CD4-positive, alpha-beta T cell treated with Interleukin-17A for 1 hour (primary cell): ENCODE data around the gene PPP1R1C.
A peak's percentile ranks its signal among the peaks of the same experiment; 100 is the strongest.

Experiments
- DNase-seq: peaks from one replicate; pipeline ENCODE4 v3.0.0-alpha.2; 2020

Gene PPP1R1C

DNA sequence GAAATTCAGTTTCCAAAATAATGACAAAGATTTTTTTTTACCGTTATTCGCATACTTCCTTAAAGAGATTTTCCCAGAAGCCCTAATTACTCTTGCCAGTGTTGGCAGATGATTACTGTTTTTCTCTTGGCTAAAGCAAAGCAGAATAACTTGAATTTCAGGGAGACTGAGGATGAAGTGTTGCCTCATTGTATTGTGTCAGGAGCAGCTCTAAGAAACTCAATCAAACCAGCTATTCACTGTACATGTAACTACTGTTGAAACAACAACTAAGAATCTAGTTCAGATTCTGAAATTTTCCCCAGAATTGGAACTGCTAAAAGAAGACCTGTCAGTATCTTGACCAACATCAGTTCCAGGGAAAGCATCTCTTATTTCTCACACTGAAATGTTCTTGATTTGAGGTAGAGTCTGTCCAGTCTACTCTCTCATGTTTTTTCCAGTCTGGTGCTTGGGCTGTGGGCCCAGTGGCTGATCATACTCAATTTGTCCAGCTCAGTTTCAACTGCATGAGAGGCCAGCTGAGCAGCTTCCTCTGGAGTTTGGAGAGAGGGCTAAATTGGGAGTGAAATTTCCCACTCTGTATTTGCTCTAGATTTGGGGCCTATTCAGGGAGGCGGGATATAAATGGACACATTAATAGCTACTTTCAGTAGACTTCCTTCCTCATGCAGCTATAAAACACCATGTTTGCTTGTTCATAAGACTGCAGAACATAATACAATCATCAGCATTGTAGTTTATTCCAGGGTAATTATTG, 78.5 kb downstream of the PPP1R1C start:
- no peak for DNase-seq

GRCh38 chr2:182066400-182067087, 80.9 kb downstream of the PPP1R1C start:
- no peak for DNase-seq

DNA sequence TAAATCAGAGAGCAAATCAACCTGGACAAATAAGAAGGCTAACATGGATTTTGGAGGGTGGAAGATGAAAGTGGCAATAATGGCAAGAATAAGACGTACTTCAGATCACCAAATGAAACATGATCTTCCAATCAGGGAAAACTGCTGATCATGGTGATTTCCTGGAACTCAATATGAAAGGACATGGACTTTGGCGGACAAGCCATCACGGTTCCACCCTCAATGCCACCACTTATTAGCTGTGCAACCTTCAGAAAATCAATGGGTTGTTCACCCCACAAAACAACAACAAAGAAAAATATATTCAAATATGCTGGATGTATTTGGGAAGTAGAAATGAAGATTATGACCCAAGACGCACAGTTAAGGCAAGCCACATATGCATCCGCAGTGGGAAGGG, 81.7 kb downstream of the PPP1R1C start:
- DNase-seq, result no peak

DNA sequence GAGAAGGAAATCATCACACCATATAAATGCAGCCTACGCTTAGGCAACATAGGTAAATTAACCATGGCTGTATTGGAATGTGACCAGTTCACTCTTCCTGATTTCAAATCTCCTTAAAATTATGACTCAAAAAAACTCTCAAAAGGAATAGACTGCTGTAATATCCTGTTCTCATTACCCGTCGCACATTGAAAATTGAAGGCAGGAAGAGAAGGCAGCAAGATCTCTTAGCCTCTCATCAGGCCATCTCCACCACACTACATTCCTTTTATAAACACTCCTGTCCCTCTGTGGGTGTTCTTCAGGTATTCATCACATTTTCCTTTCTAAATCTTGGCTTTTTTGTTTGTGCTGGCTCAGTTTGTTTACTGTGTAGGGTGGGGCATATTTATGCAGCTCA, 83.2 kb downstream of the PPP1R1C start:
- DNase-seq, result no peak

GRCh38 chr2:182069416-182069815, 83.8 kb downstream of the PPP1R1C start:
- no peak for DNase-seq

GRCh38 chr2:182069908-182070307, 84.3 kb downstream of the PPP1R1C start:
- no peak for DNase-seq

GRCh38 chr2:182070736-182071135, 85.1 kb downstream of the PPP1R1C start:
- no peak for DNase-seq

DNA sequence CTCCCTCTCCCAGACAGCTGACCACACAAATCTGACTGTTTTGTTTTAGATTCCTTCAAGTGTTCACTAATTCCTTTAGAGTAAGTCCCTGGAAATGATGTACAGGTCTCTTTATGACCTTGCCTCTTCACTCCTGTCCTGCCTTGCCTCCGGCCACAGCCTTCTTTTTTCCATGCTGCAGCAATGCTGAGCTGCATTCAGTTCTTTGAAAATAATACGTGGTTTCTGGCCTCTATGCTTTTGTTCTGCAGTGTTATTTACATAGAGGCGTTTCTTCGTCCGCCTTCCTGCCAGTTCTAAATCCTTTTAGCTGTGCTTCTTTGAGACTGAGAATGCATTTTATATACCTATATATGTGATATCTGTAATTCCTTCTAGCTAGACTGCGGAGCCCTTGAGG, 87.2 kb downstream of the PPP1R1C start:
- DNase-seq, result no peak

GRCh38 chr2:182073613-182074012, 88.0 kb downstream of the PPP1R1C start:
- no peak for DNase-seq

DNA sequence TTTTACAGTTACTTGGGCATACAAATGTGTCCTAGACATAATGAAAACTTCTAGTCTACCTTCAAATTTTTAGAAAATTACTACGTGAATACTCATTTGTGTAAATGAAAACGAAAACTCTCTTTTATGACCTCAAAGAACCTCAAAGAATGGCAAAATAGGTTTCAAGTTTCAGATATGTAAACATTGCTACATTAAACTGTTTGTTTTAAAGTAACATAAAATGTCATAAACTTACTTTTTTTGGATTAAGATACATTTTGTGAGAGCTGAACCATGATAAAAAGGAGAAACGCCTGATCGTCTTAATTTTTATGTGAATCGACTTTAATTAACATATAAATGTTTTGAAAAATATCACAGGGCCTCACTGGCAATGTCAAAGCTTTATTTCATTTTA, 91.4 kb downstream of the PPP1R1C start:
- no peak for DNase-seq

- DNase-seq, result peak; percentile 34
Measured at GRCh38 chr2:182077448-182078142, 91.9 kb downstream of the PPP1R1C start.

DNA sequence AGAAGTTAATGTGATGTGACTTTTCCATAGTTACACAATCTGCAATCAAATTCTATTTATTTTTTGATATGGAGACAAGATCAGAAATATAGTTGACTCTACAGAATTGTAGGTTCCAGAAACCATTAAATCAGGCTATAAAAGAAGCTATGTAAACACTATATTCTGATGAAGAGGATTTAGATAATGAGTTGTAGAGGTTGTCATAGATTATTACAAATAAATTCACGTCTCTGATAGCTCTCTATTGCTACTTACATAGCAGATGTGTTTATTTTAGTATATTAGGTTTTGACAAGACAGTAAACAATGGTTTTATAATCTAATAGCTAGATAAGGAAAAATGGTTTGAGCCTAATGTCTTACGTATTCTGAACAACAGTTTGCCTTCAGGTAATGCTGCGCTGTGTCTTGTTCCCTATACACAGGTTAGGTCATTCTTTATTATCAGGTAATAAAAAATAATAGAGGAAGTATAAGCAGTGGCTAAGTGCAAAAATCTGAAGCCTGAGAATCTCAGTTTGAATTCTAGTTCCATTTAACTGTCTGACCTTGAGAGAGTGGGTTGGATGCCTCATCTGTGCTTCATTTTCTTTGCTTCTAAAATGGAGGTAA, 93.4 kb downstream of the PPP1R1C start:
- DNase-seq, result no peak

DNA sequence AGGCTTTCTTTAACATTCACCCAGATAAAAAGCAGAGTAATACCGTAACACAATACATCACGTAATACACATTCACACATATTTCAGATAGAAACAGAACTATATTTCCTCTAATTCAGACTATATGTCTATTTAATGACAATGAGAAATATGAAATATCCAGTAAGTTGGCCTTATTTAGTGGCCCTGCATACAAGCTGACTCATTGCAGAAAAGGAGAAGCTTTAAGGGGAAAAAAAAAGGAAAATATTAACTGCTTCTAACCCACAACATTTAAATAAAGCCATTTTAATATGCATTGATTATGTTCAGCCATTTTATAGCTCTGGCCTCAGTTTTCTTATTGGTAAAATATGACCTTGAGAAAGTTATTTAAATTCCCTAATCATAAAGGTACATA, 94.8 kb downstream of the PPP1R1C start:
- DNase-seq, result no peak

DNA sequence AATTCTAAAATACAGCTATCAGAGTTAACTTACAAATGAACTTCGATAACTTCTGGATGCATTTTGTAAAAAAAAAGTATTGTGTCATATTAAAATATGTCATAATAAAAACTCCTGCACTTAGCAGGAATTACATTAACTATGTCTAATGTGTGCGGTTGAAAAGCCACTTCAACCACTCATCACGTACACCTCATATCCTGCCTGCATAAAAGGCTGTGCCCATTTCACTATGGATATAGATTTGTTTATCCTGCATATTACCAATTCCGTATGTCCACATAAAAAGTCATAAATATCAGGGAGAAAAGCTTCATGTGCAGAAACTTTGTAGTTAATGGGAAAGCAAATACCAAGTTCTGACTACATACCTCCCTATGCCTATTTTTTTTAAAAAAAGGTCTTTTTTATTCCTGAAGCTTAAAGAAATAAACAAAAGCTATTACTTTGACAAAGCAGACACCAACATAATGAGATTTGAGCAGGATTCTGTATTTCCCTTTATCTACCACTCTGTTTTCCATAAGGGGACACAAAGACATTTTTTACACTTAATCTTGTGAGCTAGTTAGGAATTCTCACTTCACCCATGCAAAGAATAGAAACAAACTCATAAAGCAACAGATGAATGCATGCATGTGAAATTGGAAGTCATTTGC, 96.1 kb downstream of the PPP1R1C start:
- no peak for DNase-seq

- DNase-seq, result no peak
Measured at GRCh38 chr2:182088681-182089320, 103.1 kb downstream of the PPP1R1C start.

- no peak for DNase-seq
Measured at GRCh38 chr2:182090486-182090885, 104.8 kb downstream of the PPP1R1C start.

GRCh38 chr2:182097571-182098164, 112.0 kb downstream of the PPP1R1C start:
- no peak for DNase-seq

DNA sequence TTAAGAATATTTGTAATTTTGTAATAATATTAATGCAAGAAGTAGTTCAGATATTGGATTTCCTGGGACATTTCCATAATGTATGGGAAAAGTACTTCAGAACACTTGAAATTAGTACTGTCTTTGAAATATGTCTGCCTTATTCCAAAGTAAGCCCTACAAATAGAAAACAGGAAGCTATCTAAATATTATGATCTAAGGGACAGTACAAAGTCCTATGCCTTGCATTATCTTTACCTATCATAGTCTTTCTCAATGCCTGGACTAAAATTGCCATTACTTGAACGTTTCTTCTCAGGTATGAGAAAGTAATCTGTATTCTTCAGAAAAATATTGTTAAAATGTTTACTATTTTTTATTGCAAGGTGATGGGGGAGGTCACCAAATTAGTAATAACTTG, 113.0 kb downstream of the PPP1R1C start:
- DNase-seq, result no peak

DNA sequence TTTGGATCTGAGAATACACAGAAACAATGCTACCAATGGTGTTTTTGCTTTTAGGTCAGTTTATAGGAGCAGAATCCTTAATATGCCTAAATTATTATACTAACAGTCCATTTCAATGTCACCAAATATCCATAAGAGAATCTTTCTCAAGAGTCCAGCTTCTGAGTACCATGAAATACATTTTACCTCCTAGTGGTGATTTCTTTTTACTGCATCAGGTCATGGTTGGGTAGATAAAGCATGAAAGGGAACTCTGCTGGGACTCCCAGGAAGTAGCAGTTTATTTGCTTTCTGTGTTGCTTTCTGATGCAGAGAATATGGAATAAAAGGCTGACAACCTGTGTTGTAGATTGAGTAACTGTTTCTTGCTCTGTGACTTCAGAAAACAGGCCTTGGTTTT, 115.6 kb downstream of the PPP1R1C start:
- DNase-seq, result no peak

DNA sequence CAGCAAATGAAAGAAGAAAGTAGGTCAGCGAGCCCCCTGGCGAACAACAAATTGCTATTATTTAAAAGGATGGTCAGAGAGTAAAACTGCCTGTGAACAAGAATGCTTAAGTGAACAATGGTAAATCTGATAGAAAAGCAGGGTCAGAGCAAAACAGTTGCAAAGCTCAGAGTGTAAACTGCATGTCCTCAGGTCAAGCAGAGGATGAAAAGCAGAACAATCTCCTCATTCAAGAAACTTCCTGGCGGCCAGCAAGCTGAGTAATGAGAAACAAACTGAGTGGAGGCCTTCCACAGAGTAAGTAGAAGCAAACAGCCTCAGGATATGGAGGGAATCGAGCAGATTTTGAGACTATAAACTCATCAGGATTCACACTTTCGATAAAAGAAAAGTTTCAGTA, 117.9 kb downstream of the PPP1R1C start:
- no peak for DNase-seq

GRCh38 chr2:182110347-182110746, 124.7 kb downstream of the PPP1R1C start:
- no peak for DNase-seq

DNA sequence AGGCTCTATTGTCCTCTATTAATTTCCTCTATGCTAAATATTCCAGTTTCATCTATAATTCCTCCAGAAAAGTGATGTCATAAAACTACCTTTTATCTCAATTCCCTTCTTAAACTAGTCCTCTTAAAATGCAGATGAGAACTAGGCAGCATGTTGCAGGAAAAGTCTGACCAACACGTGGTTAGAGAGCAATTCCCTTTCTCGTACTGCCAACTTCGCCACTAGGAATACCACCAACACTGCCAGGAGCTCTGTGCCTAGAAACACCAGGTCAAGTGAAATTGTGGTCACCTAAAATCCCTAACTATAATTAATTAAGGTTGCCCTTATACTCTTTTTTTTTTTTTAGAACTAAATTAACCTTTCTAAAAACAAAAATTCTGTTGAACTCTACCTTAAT, 127.7 kb downstream of the PPP1R1C start:
- DNase-seq, result no peak
